Measurements from ENCODE around the gene CABLES2. TPM values are rescaled to one million over a fixed set of nuclear protein-coding genes. Genes with fewer than 3 reads are reported as not detected.

Gene CABLES2
- total RNA-seq, 2 experiments from 2014 or later, result 19.1 to 22.5 TPM

- no peak for DNase-seq
- no peak overlapping the region for H3K27ac Mint-ChIP-seq
- no peaks in the 10 kb centered on the region for H3K27me3 Mint-ChIP-seq
- ChIA-PET POLR2A (no interaction called here), CTCF (no interaction called here)
- H3K9me3 Mint-ChIP-seq, result no peaks in the 10 kb centered on the region
- no peak overlapping the region for H3K4me3 Mint-ChIP-seq
- H3K4me1 Mint-ChIP-seq, result no peaks in the 10 kb centered on the region
- no peaks in the 10 kb centered on the region for H3K36me3 Mint-ChIP-seq (ENCODE audit: low read depth)
Observed at GRCh38 chr20:62355516-62355877, 51.6 kb downstream of the CABLES2 start.

GRCh38 chr20:62354811-62355341, 52.2 kb downstream of the CABLES2 start:
- no peak for DNase-seq
- Mint-ChIP-seq H3K4me1 (no peaks in the 10 kb centered on the region), H3K9me3 (no peaks in the 10 kb centered on the region), H3K27ac (no peak overlapping the region), H3K4me3 (no peak overlapping the region), H3K27me3 (no peaks in the 10 kb centered on the region), H3K36me3 (ENCODE audit: low read depth) (no peaks in the 10 kb centered on the region)
- CTCF ChIA-PET, result no interaction called here
- POLR2A ChIA-PET, result no interaction called here

GRCh38 chr20:62354031-62354808, 52.9 kb downstream of the CABLES2 start:
- CTCF ChIA-PET, result no interaction called here
- H3K4me3 Mint-ChIP-seq, result no peak overlapping the region
- no peaks in the 10 kb centered on the region for H3K27me3 Mint-ChIP-seq
- POLR2A ChIA-PET, result no interaction called here
- H3K9me3 Mint-ChIP-seq, result peaks cover 2% of the 10 kb centered on the region
- H3K4me1 Mint-ChIP-seq, result peaks cover 2% of the 10 kb centered on the region
- no peak overlapping the region for H3K27ac Mint-ChIP-seq
- no peak for DNase-seq
- H3K36me3 Mint-ChIP-seq (ENCODE audit: low read depth), result no peaks in the 10 kb centered on the region

DNA sequence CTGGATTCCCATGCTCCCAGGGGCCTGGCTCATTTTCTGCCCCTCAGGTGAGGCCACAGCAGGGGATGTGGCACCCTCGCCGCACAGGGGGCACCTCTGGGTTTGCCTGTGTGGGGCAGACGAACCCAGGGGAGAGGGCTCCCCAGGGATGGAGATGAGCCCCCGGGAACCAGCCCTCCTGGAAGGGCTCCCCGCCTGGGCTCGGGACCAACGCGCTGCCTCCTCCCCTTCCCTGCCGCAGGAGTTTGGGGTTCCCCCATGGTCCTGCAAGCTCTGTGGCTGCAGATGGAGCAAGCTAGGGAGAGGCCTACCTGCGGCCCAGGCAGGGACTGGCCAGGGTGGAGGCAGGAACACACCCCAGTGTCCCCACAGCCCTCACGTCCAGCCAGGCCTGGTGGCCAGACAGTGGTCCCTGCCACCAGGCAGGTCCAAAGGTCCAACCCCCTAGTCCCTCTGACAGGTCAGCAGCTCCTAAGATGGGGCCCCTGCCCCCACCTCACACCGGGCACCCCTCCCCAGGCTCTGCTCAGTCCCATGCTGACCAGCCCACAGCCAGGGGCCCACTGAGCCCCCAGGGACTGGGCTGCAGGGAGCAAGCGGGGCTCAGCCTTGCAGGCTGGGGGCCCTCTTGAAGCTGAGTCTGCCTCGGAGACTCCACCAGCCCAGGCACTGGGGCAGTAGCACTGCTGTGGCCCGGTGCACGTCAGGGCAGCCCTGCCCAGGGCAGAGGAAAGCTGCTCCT, 53.6 kb downstream of the CABLES2 start:
- Mint-ChIP-seq H3K27me3 (no peaks in the 10 kb centered on the region), H3K9me3 (peaks cover 6% of the 10 kb centered on the region), H3K4me1 (peaks cover 2% of the 10 kb centered on the region), H3K4me3 (no peak overlapping the region), H3K27ac (no peak overlapping the region), H3K36me3 (ENCODE audit: low read depth) (peaks cover 3% of the 10 kb centered on the region)
- CTCF ChIA-PET, result no interaction called here
- POLR2A ChIA-PET, result no interaction called here
- no peak for DNase-seq

DNA sequence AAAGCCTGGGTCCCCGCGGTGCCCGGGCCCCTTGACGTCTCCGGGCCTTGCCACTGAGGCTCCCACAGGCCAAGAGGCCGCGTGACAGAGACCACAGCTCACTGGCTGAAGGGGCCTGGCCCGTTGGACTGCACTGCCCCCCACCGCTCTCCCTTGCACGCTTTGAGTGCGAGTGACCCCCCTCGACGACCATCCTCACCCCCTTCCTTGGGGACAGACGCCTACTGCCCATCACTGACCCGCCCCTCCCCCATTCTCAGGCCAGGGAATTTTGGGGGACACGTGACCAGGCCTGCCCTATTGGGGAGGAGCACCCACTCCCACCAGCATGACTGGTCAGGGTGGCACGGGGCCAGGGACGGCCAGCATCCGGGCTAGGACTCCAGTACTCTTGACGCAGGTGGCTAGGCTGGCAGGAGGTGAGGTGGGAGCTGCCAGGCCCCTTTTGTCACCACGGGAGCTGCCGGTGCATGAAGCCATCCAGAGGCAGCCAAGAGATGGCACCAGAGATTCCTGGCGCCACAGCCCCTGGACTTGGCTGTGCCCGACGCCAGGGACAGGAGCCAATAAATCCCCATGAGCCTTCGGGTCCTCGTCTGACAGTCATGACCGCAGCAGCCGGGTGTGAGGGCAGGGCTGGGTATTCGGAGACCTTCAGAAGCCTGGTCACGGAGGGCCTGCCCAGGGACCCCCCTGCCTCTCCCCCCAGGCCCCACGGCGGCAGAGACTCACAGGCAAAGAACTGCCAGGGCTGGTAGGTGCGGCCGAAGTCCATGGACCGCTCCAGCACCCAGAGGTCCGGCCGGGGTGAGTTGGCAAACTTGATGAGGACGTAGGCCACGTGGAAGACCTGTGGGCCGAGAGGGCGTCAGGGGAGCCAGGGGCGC, 54.4 kb downstream of the CABLES2 start:
- Mint-ChIP-seq H3K36me3 (ENCODE audit: low read depth) (peaks cover 3% of the 10 kb centered on the region), H3K27ac (no peak overlapping the region), H3K4me1 (peaks cover 2% of the 10 kb centered on the region), H3K27me3 (no peaks in the 10 kb centered on the region), H3K9me3 (peaks cover 11% of the 10 kb centered on the region), H3K4me3 (no peak overlapping the region)
- POLR2A ChIA-PET, result no interaction called here
- DNase-seq, result no peak
- CTCF ChIA-PET, result no interaction called here

DNA sequence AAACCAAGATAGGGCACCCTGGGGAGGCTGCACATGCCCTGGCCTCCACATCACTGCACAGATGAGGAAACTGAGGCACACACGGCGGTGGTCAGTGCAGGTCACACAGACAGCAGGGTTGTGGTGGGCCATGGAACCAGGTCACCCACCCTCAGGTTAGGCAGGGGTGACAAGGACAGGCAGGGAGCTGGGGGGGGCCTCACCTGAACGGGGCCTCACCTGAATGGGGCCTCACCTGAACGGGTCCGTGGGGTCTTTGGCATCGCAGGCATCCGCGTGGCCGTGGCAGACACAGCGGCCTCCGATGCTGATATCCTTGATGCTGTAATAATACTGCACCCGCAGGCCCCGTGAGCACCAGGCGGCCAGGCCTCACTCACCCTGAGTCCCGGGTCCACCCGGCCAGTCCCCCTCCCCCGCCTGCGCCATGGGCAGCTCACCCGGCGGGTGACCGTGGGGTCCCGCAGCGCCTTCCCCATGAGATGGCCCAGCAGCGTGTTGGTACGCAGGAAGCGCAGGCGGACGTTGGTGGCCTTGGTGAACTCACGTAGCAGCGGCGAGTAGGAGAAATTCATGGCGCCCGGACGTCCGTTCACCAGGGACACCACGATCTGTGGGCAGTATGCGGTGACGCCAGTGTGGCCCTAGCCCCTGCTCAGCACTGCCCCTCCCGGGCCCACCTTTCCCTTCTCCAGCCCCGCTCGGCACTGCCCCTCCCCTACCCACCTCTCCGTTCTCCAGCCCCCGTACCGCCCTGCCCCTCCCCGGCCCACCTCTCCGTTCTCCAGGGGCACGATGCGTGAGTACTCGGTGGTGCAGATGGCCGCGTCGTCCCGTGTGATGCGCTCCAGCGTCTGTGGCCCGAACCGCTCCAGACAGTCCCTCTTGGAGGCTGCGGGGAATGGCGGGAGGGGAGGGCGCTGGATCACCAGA, 55.4 kb downstream of the CABLES2 start:
- POLR2A ChIA-PET, result no interaction called here
- H3K36me3 Mint-ChIP-seq (ENCODE audit: low read depth), result peaks cover 3% of the 10 kb centered on the region
- peaks cover 2% of the 10 kb centered on the region for H3K4me1 Mint-ChIP-seq
- CTCF ChIA-PET, result no interaction called here
- H3K27me3 Mint-ChIP-seq, result no peaks in the 10 kb centered on the region
- H3K27ac Mint-ChIP-seq, result no peak overlapping the region
- no peak for DNase-seq
- peaks cover 11% of the 10 kb centered on the region for H3K9me3 Mint-ChIP-seq
- no peak overlapping the region for H3K4me3 Mint-ChIP-seq

- DNase-seq, result no peak
- ChIA-PET CTCF (interaction anchor here (0.6 kb wide), 1 partner anchor 12 kb away, joined by 6 read pairs; no protein-coding TSS in a partner anchor), POLR2A (no interaction called here)
- Mint-ChIP-seq H3K4me1 (peaks cover 2% of the 10 kb centered on the region), H3K9me3 (peaks cover 11% of the 10 kb centered on the region), H3K27me3 (no peaks in the 10 kb centered on the region), H3K4me3 (no peak overlapping the region), H3K27ac (no peak overlapping the region), H3K36me3 (ENCODE audit: low read depth) (peaks cover 3% of the 10 kb centered on the region)
Observed at GRCh38 chr20:62350629-62351422, 56.3 kb downstream of the CABLES2 start.

- Mint-ChIP-seq H3K9me3 (peaks cover 11% of the 10 kb centered on the region), H3K27ac (no peak overlapping the region), H3K4me3 (no peak overlapping the region), H3K36me3 (ENCODE audit: low read depth) (peaks cover 3% of the 10 kb centered on the region), H3K4me1 (peaks cover 2% of the 10 kb centered on the region), H3K27me3 (no peaks in the 10 kb centered on the region)
- no peak for DNase-seq
- CTCF ChIA-PET, result interaction anchor here (0.6 kb wide), 1 partner anchor 11 kb away, joined by 6 read pairs; no protein-coding TSS in a partner anchor
- POLR2A ChIA-PET, result no interaction called here
Observed at GRCh38 chr20:62350098-62350628, 56.9 kb downstream of the CABLES2 start.

GRCh38 chr20:62349556-62350097, 57.5 kb downstream of the CABLES2 start:
- ChIA-PET CTCF (no interaction called here), POLR2A (no interaction called here)
- Mint-ChIP-seq H3K27me3 (no peaks in the 10 kb centered on the region), H3K27ac (no peak overlapping the region), H3K9me3 (peaks cover 11% of the 10 kb centered on the region), H3K4me1 (peaks cover 2% of the 10 kb centered on the region), H3K4me3 (no peak overlapping the region), H3K36me3 (ENCODE audit: low read depth) (peaks cover 3% of the 10 kb centered on the region)
- DNase-seq, result no peak

DNA sequence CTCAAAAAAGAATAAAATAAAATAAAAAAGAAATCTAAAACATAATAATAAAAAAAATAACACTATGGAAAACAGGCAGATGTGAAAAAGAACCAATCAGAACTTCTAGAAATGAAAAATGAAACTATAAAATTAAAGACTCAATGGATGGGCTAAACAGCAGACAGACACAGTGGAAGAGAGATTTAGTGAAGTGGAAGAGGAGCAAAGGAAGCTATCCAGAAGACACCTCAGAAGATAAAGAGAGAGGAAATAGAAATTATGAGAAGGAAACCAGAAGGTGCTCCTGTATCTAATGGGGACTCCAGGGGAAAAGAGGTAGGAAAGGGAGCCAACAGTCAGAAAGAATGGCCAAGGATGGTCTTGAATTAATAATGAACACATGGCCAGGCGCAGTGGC, 58.5 kb downstream of the CABLES2 start:
- H3K4me3 Mint-ChIP-seq, result no peak overlapping the region
- no peaks in the 10 kb centered on the region for H3K27me3 Mint-ChIP-seq
- H3K27ac Mint-ChIP-seq, result no peak overlapping the region
- peaks cover 3% of the 10 kb centered on the region for H3K36me3 Mint-ChIP-seq (ENCODE audit: low read depth)
- H3K4me1 Mint-ChIP-seq, result peaks cover 2% of the 10 kb centered on the region
- no peak for DNase-seq
- POLR2A ChIA-PET, result no interaction called here
- CTCF ChIA-PET, result no interaction called here
- H3K9me3 Mint-ChIP-seq, result peaks cover 11% of the 10 kb centered on the region

- Mint-ChIP-seq H3K27ac (no peak overlapping the region), H3K4me1 (peaks cover 2% of the 10 kb centered on the region), H3K9me3 (peaks cover 11% of the 10 kb centered on the region), H3K36me3 (ENCODE audit: low read depth) (peaks cover 3% of the 10 kb centered on the region), H3K27me3 (no peaks in the 10 kb centered on the region), H3K4me3 (no peak overlapping the region)
- POLR2A ChIA-PET, result no interaction called here
- no peak for DNase-seq
- CTCF ChIA-PET, result no interaction called here
Observed at GRCh38 chr20:62347445-62347844, 59.6 kb downstream of the CABLES2 start.

Measured in activated CD4-positive, alpha-beta T cell treated with anti-CD3 and anti-CD28 coated beads, Interleukin-2, amount 10 ng/mL, durations not matched to agents 7 days and 5 days (primary cell).